GM21619 (cell line): ENCODE measurements around the gene MT1A.

Source experiments
- ATAC-seq: cut with Tn5 transposase; IDR thresholded peaks from one replicate; pipeline ENCODE4 v1.9.1; 2021; ENCODE audit not compliant: unreplicated experiment

Gene MT1A

GRCh38 chr16:56630134-56630533 lies 8.3 kb upstream of the MT1A start:
- ATAC-seq = peak; percentile 80

DNA sequence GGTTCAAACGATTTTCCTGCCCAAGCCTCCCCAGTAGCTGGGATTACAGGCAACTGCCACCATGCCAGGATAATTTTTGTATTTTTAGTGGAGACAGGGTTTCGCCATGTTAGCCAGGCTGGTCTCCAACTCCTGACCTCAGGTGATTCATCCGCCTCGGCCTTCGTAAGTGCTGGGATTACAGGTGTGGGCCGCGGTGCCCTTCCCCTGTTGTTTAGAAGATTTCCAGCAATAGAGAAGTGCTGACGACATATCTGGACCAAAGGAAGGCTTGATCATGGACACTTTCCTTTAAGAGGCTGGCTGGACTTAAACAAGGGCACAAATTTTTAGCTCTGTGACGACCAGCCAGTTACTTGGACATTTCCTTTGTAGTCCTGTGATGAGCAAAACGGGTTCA lies 7.3 kb upstream of the MT1A start:
- ATAC-seq = no peak

DNA sequence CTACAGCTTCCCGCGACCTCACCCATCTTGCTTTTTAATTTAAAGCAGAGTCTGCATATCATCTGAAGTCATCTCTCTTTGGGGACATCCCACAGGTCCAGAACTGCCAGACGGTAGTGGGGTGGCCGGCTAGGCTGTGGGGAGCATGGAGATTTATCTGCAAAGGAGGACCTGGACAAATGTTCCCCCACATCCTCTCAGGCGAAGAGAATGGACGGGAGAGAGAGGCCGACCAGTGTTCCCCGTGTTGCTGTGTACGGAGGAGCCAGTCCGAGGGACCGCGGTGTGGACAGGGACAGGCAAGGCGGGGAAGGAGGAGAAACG lies 6.7 kb upstream of the MT1A start:
- ATAC-seq = no peak

DNA sequence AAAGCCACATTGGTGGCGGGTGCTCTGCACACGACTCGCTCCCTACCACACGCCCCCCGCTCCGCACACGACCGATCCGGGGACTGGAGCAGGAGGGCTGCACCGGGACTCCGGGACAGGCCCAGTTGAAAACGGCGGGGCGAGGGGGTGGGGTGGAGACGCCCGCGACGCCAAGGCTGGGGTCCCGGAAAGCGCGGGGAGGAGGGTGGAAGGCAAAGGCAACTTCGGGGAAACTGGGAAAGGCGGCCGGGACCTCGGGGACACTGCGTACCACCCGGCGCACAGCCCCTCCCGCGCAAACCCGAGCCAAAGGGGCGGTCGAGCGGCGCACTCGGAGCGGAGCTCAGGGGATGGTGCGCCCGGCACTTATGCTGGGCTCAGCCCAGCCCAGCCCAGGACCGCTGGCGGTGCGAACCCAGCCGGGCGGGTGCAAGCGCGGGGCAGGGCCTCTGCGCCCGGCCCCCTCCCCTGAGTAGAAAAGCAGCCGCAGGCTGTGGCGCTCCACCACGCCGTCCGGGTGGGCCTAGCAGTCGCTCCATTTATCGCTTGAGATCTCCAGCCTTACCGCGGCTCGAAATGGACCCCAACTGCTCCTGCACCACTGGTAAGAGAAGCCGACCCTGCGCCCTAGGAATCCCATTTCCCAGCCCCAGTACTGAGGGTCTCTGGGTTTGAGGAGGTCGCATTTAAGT lies 6.2 kb upstream of the MT1A start, which contains the start of gene MT1M:
TSS of gene MT1M (plus strand) at position 504 of the 692 bp plus-strand sequence. CDS start at position 577, 73 bp downstream.
- no peak for ATAC-seq

DNA sequence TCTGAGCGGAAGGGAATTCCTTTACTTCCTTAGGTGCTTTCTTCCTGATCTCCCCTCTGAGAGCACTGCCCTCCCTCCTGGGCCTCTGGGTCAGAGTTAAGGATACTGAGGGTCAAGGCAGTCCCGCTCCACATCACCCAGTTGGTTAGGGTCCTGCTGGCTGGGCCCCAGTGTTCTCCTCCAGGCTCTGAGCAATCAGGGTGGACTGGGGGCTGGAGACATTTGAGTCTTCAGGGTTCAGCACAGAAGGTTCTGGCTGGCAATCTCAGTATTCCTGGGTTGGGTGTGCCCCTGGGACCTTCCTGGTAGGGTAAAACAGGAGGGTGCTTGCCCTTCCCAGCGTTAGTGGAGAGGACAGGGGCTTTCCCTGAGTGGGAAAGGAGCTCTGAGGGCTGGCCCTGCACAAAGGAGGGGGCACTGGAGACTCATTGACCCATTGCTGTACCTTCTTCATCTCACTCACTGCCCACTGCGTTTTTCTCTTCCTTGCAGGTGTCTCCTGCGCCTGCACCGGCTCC lies 5.6 kb upstream of the MT1A start:
- ATAC-seq = no peak

- ATAC-seq = no peak
Observed at GRCh38 chr16:56633535-56633934, 4.9 kb upstream of the MT1A start.

DNA sequence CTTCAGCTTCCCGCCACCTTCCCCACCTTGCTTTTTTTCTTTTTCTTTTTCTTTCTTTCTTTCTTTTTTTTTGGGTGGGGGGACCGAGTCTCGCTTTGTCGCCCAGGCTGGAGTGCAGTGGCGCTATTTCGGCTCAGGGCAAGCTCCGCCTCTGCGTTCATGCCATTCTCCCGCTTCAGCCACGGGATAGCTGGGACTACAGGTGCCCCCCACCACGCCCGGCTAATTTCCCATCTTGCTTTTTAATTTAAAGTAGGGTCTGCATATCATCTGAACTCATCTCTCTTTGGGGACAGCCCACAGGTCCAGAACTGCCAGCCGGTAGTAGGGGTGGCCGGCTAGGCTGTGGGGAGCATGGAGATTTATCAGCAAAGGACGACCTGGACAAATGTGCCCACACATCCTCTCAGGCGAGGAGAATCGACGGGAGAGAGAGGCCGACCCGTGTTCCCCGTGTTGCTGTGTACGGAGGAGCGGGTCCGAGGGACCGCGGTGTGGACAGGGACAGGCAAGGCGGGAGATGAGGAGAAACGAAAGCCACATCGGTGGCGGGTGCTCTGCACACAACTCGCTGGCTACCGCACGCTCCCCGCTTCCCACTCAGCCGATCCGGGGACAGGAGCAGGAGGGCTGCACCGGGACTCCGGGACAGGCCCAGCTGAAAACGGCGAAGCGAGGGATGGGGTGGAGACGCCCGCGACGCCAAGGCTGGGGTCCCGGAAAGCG lies 3.6 kb upstream of the MT1A start:
- no peak for ATAC-seq

DNA sequence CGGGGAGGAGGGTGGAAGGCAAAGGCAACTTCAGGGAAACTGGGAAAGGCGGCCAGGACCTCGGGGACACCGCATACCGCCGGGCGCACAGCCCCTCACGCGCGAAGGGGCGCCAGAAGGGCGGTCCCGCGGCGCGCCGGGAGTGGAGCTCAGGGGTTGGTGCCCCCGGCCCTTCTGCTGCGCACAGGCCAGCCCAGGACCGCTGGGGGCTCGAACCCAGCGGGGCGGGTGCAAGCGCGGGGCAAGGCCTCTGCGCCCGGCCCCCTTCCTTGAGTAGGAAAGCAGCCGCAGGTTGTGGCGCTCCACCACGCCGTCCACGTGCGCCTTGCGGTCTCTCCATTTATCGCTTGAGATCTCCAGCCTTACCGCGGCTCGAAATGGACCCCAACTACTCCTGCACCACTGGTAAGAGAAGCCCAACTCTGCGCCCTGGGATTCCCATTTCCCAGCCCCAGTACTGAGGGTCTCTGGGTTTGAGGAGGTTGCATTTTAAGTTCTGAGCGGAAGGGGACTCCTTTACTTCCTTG lies 3.0 kb upstream of the MT1A start:
- ATAC-seq = no peak

GRCh38 chr16:56636616-56637413 lies 1.7 kb upstream of the MT1A start:
- no peak for ATAC-seq

DNA sequence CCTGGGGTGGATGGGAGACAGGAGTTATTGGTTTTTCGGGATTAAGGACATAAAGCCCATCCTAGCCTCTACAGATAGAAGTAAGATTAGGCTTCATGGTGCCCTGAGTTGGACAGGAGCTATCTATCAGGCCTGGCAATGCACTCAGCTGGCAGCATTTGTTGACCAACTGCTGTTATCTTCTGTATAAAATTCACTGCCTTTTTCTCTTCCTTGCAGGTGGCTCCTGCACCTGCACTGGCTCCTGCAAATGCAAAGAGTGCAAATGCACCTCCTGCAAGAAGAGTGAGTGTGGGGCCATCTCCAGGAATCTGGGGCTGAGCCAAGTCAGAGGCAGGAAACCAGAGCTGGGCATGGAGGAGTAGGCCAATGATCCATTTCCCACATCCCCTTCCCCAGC lies 579 bp downstream of the MT1A start:
- ATAC-seq = no peak

GRCh38 chr16:56640076-56640475 lies 1.6 kb downstream of the MT1A start:
- no peak for ATAC-seq

DNA sequence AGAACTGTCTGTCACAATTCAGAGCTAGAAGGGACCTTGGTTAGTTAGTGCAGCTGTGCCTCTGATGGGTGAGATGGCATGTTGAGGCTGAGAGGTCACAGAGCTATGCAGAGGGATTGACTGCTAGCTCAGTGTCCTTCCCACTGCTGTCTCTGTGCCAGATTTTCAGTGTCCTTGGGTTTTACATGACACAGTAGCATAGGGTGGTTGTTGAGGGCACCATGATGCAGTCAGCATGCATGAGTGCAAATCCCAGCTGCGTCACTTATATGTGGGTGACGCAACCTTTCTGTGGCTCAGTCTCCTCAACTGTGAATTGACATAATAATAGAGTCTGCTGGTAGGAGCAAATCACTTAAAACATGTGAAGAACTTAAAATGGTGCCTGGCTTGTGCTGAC lies 2.7 kb downstream of the MT1A start:
- ATAC-seq = no peak

DNA sequence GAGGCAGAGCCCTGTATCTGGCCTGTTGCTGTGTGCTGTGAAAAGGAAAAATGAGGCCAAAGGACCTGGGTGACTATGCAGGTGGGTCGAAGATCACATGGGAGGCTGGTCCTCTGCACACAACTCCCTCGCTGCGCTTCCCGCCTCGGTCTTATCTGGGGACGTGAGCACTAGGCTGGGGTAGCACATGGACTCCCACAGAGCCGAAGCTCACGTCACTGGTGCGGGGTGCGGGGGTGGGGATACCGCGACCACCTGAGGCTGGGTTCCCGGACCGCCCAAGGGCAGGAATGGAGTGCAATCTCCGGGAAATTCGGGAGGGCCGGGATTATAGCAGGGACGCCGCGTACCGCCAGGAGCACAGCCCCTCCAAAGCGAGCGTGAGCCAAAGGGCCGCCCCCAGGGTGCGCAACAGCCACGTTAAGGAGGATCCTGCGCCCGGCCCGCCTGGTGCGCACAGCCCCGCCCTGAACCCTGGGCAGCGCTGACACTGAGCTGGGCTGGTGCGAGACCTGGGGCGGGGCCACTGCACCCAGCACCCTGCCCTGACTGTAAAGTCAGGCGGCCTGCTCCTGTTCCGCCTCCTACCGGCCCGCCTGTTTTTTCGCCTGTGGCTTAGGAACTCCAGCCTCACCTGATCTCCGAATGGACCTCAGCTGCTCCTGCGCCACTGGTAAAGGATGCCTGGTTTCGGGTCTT lies 4.8 kb downstream of the MT1A start:
- ATAC-seq = peak; percentile 66

- ATAC-seq = no peak
Observed at GRCh38 chr16:56643833-56644232, 5.4 kb downstream of the MT1A start.

DNA sequence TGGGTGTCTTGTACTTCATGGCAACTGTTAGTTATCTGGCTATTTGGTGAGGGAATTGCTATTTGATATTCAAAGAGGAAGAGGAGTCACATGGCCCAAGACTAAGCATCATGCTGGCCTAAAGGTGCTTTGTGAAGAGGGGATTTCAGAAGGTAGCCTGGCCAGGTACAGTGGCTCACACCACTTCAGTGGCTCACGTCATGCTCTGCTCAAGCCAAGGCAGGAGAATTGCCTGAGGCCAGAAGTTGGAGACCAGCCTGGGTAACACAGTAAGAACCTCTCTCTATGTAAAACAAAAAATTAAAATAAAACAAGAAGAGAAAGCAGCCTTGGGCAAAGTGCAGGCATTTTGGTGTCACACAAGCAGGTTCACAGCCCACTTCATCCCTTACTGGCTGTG lies 6.8 kb downstream of the MT1A start:
- ATAC-seq = no peak

DNA sequence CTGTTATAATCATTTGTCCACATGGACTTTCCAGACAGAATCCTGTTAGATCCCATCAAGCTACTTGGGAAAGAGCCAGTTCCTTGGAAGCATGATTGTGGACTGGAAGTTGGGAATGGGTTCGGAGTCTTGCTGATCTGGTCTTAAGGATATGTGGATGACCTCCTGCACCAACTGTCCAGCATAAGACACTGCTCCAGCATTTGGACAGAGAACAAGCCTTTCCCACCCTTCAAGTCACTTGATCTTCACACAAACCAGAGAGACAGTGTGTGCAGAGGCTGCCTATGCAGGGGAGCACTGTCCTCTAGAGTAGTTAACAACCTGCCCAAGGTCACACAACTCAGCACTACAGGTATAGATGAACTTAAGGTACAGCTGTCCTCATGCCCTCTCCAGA lies 7.4 kb downstream of the MT1A start:
- no peak for ATAC-seq

- no peak for ATAC-seq
Observed at GRCh38 chr16:56647641-56648431, 9.4 kb downstream of the MT1A start.

GRCh38 chr16:56649271-56649670 lies 10.8 kb downstream of the MT1A start:
- ATAC-seq = no peak

- ATAC-seq = no peak
Observed at GRCh38 chr16:56649820-56650219, 11.4 kb downstream of the MT1A start.

DNA sequence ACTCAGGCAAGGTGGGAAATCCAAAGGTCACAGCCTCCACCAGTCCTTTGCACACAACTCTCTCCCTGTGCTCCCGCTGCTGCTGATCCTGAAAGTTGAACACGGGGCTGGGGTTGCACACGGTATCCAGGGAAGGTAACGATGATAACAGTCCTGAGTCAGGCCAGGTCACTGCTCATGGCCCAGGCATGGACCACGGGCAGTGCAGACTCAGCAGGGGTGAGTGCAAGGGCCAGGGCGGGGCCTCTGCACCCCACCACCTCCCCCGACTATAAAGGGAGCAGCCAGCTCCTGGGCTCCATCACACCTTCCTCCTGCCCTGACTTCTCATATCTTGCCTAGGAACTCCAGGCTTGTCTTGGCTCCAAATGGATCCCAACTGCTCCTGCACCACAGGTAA lies 13.1 kb downstream of the MT1A start, which contains the start of gene MT1B:
TSS of gene MT1B (plus strand) at position 301 of the 400 bp plus-strand sequence. CDS start at position 369, 68 bp downstream.
- ATAC-seq = no peak
